HepG2 (cell line): ENCODE results near the gene INHBB. TPM values are rescaled to one million over a fixed set of nuclear protein-coding genes. Genes with fewer than 3 reads are reported as not detected.

Experiments used
- ATF7 ChIP-seq, 2 experiments: fragments of 450-650 bp in 1 of 2; sonication (generic) in 1 of 2; formaldehyde crosslinking in 1 of 2; IDR thresholded peaks; 2 replicates each; pipeline versions ENCODE4 v1.4.0 to v1.6.1; 2016 to 2020; ENCODE audit warnings: antibody characterized with exemption in 1 of 2, mild to moderate bottlenecking in 1 of 2, missing genetic modification reagents in 1 of 2
- EHMT2 ChIP-seq: fragments of 200-600 bp; sonication (generic); IDR thresholded peaks from 2 replicates; pipeline ENCODE4 v1.7.0; 2017; ENCODE audit warnings: antibody characterized with exemption, low read depth, low read length, borderline replicate concordance
- FOXA1 ChIP-seq, 2 experiments: fragments of 450-650 bp in 1 of 2; sonication (generic) in 1 of 2; formaldehyde crosslinking in 1 of 2; IDR thresholded peaks; 2 replicates each; pipeline versions ENCODE4 v1.4.0 to v1.6.1; 2016 to 2020; ENCODE audit warnings: missing genetic modification reagents in 1 of 2
- HNF1A ChIP-seq, 2 experiments: sonication (generic) in 1 of 2; formaldehyde crosslinking in 1 of 2; IDR thresholded peaks; 2 replicates each; pipeline versions ENCODE4 v1.4.0 to v1.6.1; 2016 to 2020; ENCODE audit warnings: borderline replicate concordance in 1 of 2, low read depth in 1 of 2, mild to moderate bottlenecking in 1 of 2, missing genetic modification reagents in 1 of 2
- MAX ChIP-seq: IDR thresholded peaks from 2 replicates; pipeline ENCODE4 v1.6.1; 2012; ENCODE audit warnings: inconsistent platforms
- MED1 ChIP-seq: sonication (generic); formaldehyde crosslinking; IDR thresholded peaks from 2 replicates; pipeline ENCODE4 v1.4.0; 2020; ENCODE audit warnings: missing genetic modification reagents
- MLXIP ChIP-seq: sonication (generic); formaldehyde crosslinking; IDR thresholded peaks from 2 replicates; pipeline ENCODE4 v1.9.0; 2021; ENCODE audit warnings: missing genetic modification reagents, borderline replicate concordance
- NONO ChIP-seq, 2 experiments: fragments of 450-650 bp in 1 of 2; sonication (generic) in 1 of 2; formaldehyde crosslinking in 1 of 2; IDR thresholded peaks in 1 of 2; conservative IDR thresholded peaks in 1 of 2; 2 replicates each; pipeline versions ENCODE4 v1.6.1 to v1.8.0; 2017 to 2022; ENCODE audit warnings: mild to moderate bottlenecking in 1 of 2, missing genetic modification reagents in 1 of 2, moderate library complexity in 1 of 2
- PHF21A ChIP-seq: sonication (generic); formaldehyde crosslinking; IDR thresholded peaks from 2 replicates; pipeline ENCODE4 v1.5.0; 2020; ENCODE audit warnings: mild to moderate bottlenecking, missing genetic modification reagents
- POGZ ChIP-seq: sonication (generic); formaldehyde crosslinking; IDR thresholded peaks from 2 replicates; pipeline ENCODE4 v1.4.0; 2020; ENCODE audit warnings: mild to moderate bottlenecking, missing genetic modification reagents
- RBAK ChIP-seq: sonication (generic); formaldehyde crosslinking; IDR thresholded peaks from 2 replicates; pipeline ENCODE4 v1.5.1; 2020; ENCODE audit warnings: mild to moderate bottlenecking, missing genetic modification reagents
- SNRNP70 ChIP-seq: fragments of 200-400 bp; formaldehyde crosslinking; IDR thresholded peaks from 2 replicates; pipeline ENCODE4 v1.6.1; 2017; ENCODE audit warnings: mild to moderate bottlenecking, low read depth, low read length, moderate library complexity
- ZBTB25 ChIP-seq: IDR thresholded peaks from 2 replicates; pipeline ENCODE4 v1.6.1; 2018; ENCODE audit warnings: missing genetic modification reagents
- ZNF224 ChIP-seq: sonication (generic); formaldehyde crosslinking; IDR thresholded peaks from 2 replicates; pipeline ENCODE4 v1.5.0; 2020; ENCODE audit warnings: mild to moderate bottlenecking, missing genetic modification reagents
- ZNF281 ChIP-seq: sonication (generic); formaldehyde crosslinking; IDR thresholded peaks from 2 replicates; pipeline ENCODE4 v1.4.0; 2020; ENCODE audit warnings: missing genetic modification reagents, borderline replicate concordance
- ZNF282 ChIP-seq: fragments of 450-650 bp; IDR thresholded peaks from 2 replicates; pipeline ENCODE4 v1.6.1; 2018; ENCODE audit not compliant: partially characterized antibody
- ZNF441 ChIP-seq: sonication (generic); formaldehyde crosslinking; IDR thresholded peaks from 2 replicates; pipeline ENCODE4 v1.7.0; 2021; ENCODE audit warnings: missing genetic modification reagents, borderline replicate concordance
- ZNF724P ChIP-seq: sonication (generic); formaldehyde crosslinking; IDR thresholded peaks from 2 replicates; pipeline ENCODE4 v1.8.0; 2022; ENCODE audit warnings: missing genetic modification reagents, borderline replicate concordance
- polyA plus RNA-seq, 8 experiments: library from polyadenylated mRNA; depleted of rRNA in 3 of 8; stranded (reverse) in 7 of 8; unstranded in 1 of 8; fragments of >200 nt; fragmentation: Illumina TruSeq in 4 of 8; extraction: Trizol in 4 of 8; gene quantifications; 2 replicates each; pipeline versions ENCODE4 v1.2.1 to v1.2.3, GENCODE V29; 2011 to 2016; ENCODE audit warnings: low read depth in 4 of 8, missing spikeins in 1 of 8, mixed read lengths in 1 of 8; ENCODE audit not compliant: insufficient read depth in 1 of 8
- total RNA-seq, 5 experiments: library from RNA; depleted of rRNA; stranded (reverse); fragments of >200 nt; fragmentation: Illumina TruSeq; extraction: Trizol; gene quantifications; 2 replicates each; pipeline ENCODE4 v1.2.3, GENCODE V29; 2016; ENCODE audit warnings: low read depth in 1 of 5

Gene INHBB
- total and polyA plus RNA-seq, 2 of the 13 experiments (the other 11 are each of a cell fraction or from before 2014, with no cell fraction given): 0.20 to 1.7 TPM

GRCh38 chr2:120372816-120373215, 26.9 kb downstream of the INHBB start (continued):
- TF ChIP-seq ATF7 (IDR thresholded peaks at IDR 0.05) (peak; percentile 22; the same call in 1 of the 2 replicates), ATF7 (CRISPR knock-in tag; IDR thresholded peaks at IDR 0.05) (no peak), ZBTB25 (CRISPR knock-in tag) (no peak), ZNF441 (no peak), ZNF281 (CRISPR knock-in tag) (no peak), ZNF282 (peak; percentile 95), MLXIP (no peak), MED1 (CRISPR knock-in tag) (no peak), FOXA1 (IDR thresholded peaks at IDR 0.05) (peak; percentile 56; the same call in 1 of the 2 replicates), FOXA1 (CRISPR knock-in tag; IDR thresholded peaks at IDR 0.05) (no peak), NONO (IDR thresholded peaks at IDR 0.05) (0 out of 2 replicates have a peak, but pooled peaks have one; percentile 88), NONO (CRISPR knock-in tag; conservative IDR thresholded peaks at IDR 0.05) (no peak), EHMT2 (no peak), PHF21A (CRISPR knock-in tag) (no peak), POGZ (CRISPR knock-in tag) (no peak), HNF1A (IDR thresholded peaks at IDR 0.05; ENCODE audit: low read depth) (no peak), HNF1A (CRISPR knock-in tag; IDR thresholded peaks at IDR 0.05; ENCODE audit: borderline replicate concordance) (no peak), SNRNP70 (no peak), ZNF224 (CRISPR knock-in tag) (no peak), MAX (no peak), ZNF724P (CRISPR knock-in tag) (no peak), RBAK (CRISPR knock-in tag) (no peak)
